Embryonic facial prominence (tissue), 1 donor: ENCODE results near the gene CPZ.
"Not testable (repeated sequence)": the region's sequence is repeated elsewhere in the genome, so short reads cannot be mapped to it uniquely, and the experiment has no call there.

Source experiments
- DNase-seq: peaks from one replicate; pipeline ENCODE4 v3.0.0-alpha.2; 2016; ENCODE audit errors: extremely low spot score

The CPZ gene

DNA sequence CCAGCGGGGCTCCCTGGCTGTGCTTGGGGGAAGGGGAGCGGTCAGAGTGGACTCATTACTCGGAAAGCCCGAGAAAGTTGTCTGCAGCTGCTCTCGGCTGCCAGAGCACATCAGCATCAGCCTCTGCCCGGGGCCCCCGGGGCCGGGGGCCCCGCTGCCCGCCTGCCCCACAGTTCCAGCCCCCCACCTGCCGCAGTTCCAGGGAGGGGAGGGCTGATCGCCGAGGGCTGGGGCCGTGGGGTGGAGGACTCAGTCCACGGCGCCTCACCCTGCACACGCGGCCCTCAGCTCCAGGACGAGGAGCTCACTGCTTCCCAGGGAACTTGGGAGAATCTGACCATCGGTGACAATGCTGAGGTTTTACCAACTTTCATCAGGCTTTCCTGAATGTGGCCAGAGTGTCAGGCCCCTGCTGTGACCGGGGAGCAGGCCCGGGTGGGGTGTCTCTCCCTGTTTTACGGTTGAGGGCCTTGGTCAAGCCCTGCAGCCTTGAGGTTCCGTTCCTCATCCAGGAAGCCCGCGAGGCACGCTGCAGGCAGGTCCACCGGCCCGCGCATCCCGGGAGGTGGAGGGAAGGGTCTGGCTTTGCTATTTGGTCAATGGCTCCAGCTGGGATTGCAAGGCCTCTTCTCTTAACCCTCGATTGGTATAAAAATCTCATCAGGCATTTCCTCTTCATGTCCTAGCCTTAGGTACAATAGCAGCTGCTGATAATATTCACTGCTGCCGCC is 57.2 kb downstream of the CPZ start:
- DNase-seq: no peak

DNA sequence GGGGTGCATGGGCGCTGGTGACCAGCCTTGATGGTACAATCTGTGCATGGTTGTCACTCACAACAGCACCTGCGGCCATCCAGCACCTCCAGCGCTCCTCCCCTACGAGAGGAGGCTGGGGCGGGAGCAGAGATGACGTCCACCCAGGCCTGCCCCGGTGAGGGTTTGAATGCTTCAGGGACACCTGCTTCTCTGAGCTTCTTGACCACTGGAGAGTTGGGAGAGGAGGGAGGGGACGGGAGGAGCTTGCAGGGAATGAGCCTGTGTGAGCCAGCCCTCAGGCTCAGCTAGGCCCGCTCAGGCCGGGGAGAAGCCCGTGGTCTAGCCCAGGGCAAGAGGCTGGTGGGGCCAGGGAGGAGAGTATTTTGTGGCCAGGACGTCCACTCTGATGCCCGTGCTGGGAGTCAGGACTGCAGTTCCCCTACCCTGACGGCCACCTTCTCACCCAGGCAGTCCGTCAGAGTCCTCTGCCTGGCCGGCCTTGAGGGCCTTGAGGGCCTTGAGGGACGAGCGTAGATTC is 59.2 kb downstream of the CPZ start:
- DNase-seq: no peak

DNA sequence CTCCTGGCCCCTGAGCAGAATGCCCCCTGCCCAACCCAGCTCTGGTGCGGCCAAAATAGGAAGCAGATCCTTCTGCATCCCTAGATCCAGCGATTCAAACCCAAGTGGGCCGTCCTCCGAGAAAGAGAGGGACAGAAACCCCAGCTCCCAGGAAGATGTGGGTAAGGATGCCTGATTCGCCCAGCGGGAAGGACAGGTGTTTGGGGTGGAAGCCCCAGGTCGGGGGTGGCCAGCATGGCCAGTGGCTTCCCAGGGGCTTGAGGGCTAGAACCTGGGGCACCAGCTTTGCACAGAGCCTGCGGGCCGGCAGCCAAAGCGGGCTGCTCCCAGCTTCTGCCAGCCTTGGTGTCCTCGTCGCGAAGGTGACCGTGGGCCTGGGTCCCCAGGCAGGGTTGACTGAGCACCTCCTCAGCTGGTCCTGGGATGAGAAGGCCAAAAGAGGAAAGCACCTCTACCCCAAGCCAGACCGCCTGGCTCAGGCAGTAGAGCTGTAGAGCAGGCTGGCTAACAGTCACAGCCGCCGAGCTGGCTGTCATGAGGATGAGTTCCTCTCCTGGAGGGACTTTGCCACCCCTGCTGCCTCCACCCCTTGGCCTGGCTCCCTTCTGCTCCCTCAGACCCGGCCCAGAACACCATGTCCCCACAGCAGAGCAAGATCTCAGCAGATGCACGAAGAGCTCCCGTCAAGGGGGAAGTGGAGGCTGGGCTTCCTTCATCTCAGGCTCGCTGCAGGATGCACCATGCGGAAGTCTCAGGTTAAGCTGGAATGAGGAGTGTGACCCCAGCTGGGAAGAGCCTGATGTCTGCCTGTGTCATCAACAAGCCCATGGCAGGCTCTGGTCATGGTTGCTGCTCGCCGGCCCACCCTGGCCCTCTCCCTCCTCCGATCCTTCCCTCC is 59.9 kb downstream of the CPZ start:
- no peak for DNase-seq

DNA sequence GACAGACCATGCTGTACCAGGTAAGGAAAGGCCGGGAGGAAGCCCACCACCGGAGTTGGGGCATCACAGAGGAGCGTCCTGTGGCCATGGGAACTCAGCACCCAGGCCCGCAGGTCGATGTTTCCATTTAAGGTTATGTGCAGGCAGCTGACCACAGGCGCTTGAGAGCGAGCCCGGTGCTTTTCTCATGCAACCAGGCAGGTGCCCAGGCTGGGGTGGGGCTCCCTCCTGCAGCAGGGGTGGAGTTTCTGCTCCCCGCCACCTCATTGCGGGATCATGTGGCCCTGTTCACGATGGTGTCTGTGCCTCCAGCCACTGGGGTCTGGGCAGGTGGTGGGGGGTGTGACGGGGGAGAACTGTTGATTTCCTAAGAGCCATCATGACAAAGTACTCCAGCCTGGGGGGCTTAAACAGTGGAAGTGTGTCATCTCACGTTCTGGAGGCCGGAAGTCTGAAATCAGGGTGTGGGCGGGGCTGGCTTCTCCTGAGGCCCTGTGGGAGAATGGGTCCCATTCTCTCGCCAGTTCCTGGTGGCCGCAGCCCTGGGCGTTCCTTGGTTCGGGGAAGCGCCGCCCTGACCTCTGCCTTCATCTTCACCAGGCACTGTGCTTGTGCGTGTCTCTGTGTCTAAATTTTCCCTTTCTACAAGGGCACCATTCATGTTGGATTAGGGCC is 60.9 kb downstream of the CPZ start:
- no peak for DNase-seq

DNA sequence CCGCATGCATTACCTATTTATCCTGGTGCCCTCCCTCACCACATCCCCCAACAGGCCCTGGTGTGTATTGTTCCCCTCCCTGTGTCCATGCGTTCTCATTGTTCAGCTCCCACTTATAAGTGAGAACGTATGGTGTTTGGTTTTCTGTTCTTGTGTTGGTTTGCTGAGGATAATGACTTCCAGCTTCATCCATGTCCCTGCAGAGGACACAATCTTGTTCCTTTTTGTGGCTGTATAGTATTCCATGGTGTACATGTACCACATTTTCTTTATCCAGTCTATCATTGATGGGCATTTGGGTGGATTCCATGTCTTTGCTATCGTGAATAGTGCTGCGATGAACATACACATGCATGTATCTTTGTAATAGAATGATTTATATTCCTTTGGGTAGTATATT is 61.6 kb downstream of the CPZ start:
- not testable (repeated sequence) for DNase-seq

DNA sequence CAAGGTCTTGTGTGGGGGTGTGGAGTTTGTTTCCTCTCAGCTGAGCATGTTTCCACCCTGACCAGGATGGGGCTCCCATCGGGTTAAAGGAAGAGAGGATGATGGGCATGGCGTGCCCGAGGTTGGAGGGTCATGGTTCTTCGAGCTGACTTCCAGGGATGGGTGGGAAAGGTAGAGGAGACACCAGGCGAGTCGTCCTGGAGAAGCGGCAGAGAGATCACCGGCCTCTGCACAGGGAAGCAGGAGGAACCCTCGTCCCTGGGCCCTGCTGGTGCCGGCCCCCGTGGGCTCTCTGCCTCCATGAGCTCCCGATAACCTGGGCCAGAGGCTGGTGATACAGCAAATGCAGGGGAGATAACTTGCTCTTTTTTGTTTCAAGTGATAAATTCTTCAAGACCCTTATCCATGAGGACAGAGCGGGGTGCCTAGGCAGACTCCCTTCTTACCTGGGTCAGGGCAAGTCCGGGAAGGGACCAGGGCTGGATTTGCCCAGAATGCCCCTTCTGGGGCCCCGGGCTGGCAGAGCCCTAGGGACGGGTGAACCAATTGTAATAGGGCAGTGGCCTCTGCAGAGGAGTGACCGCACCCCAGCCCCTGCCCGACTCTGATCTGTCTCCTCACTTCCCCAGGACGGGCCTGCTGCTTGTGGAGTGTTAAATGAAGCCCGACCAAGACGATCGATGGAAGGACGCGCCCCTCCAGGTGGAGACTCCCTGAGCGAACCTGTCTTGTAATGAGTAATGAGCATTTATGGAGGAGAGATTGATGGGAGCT is 63.0 kb downstream of the CPZ start:
- no peak for DNase-seq

DNA sequence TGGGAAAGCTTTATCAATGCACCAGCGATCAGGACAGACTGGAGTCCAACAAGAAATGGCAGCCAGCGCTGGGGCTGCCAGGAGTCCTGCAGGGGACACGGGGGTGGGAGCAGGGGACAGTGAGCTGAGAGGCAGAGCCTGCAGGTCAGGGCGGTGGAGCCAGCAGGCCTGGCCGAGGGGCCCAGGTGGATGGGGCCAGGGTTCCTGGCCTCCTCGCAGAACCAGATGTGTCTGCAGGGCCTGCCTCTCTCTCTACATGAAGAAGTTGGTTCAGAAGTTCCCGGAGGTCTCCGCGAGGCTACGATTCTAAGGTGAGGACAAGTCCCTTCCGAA is 63.6 kb downstream of the CPZ start:
- DNase-seq: no peak

DNA sequence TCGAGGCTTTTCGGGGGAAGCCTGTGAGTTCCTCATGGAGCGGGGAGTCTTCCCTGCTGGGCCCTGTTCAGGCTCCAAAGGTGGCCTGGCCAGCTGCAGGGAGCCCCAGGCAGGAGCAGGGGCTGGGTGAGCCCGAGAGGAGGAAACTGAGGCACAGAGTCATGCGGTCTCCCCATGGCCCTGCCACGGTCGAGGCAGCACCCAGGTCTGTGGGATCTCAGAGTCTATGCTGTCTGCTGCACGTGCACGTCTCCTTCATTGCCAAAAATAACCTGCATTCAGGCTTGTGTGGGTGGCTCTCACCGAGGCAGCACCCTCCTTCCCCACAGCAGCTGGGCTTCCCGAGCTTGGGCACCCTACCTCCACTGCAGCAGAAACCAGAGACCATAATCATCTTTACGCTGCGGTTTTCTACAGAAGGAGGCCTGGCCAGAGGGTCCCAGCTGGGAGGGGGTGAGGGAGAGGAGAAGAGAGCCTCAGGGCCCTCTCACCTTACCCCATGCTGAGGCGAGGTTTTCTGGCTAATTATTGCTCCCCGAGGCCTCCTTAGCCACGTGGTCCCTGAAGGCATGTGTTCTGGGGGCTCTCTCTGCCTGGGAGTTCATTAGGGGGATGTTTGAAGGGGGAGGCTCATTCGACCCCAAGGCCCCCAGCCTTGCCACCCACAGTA is 64.3 kb downstream of the CPZ start:
- no peak for DNase-seq

DNA sequence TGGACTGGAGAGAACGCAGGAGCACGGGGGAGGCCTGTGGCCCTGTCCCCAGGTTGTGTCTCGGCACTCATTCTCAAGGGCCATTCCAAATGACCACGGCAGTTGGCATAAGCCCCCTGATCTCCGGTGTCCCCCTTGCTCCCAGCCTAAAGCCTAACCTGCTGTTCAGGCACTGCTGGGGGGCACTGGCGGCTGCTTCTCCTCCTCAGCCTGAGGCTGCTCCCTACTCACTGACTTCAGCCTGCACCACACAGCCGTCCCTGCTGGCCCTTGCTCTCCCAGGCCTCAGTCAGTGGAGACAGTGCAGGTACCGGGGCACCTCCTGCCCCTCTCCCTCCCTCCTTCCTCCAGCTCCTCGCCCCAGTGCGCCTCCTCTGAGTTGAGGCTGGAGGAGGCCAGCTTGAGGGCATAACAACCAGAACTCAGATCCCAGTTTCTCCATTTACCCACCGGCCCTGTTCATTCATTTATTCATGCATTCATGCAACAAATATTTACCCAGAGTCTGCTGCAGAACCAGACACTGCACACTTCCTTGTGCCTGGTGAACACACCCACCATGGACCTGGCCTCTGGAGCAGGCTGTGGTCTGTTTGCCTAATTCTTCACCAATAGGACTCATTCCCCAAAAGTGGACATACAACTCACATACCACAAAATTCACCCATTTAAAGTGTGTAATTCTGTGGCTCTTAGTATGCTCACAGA is 65.0 kb downstream of the CPZ start:
- no peak for DNase-seq

DNA sequence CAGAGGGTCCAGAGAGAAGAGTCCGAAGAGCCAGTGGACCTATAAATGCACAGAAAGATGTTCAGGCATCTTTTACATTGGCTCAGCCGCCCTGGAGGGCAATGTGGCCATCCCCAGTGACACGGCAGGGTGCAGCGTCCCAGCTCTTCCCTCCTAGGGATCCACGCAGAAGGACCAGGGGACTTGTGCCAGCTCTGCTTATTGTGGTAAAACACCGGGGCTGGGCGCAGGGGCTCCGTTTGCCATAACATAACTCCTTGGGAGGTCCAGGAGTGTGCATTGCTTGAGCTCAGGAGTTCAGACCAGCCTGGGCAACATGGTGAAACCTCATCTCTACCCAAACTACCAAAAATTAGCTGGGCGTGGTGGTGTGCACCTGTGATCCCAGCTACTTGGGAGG is 70.2 kb downstream of the CPZ start:
- no peak for DNase-seq

DNA sequence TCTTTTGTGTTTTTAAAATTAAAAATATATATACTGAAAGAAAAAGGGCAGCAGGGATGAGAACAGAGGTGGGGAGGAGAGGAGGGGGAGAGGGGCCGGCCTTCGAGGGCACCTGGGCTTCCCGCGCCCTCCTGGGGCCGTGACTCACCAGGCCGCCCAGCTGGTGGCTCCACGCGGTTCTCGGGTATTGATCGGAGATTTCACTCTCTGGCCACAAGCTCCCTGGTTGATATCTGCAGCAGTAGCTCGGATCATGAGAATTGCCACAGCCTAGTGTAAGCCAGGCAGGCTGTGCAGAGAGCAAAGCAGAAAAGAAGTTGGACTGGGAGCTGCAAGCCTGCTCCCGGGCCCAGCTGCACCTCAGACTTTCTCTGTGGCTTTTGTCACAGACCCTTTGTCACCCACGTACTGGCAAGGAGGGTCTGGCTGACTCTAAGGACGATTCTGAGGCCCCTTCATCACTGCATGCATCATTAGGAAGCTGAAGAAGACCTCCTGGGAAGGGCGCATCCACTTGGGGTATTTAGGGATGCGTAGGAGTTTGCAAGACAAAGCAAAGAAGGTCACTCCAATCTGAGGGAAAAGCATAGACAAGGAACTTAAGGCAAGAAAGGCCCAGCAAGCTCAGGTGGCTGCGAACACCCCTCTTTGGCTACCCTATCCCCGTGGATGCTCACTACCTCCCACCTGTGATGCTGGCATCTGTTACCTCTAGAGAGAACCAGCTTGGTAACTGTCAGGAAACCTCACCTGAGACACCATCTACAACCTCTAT is 71.7 kb downstream of the CPZ start:
- no peak for DNase-seq

DNA sequence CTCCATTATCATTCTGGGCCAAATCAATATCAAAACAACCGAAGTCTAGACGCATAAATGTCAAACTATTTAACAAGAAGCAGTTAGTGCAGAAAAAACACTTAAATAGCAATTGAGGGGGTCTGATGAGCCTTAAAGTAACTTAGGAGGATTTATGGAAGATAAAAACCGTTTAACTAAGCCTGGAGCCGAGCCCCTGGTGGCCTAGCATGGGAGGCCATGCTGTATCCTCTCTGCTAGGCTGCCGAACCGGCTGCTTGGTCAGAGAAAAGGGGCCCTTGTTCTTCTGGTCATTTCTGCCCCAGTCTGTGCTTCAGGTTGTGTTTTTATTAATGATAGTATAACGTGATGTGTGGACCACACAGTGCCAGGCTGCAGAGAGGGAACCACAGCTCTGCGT is 72.4 kb downstream of the CPZ start:
- DNase-seq: no peak

DNA sequence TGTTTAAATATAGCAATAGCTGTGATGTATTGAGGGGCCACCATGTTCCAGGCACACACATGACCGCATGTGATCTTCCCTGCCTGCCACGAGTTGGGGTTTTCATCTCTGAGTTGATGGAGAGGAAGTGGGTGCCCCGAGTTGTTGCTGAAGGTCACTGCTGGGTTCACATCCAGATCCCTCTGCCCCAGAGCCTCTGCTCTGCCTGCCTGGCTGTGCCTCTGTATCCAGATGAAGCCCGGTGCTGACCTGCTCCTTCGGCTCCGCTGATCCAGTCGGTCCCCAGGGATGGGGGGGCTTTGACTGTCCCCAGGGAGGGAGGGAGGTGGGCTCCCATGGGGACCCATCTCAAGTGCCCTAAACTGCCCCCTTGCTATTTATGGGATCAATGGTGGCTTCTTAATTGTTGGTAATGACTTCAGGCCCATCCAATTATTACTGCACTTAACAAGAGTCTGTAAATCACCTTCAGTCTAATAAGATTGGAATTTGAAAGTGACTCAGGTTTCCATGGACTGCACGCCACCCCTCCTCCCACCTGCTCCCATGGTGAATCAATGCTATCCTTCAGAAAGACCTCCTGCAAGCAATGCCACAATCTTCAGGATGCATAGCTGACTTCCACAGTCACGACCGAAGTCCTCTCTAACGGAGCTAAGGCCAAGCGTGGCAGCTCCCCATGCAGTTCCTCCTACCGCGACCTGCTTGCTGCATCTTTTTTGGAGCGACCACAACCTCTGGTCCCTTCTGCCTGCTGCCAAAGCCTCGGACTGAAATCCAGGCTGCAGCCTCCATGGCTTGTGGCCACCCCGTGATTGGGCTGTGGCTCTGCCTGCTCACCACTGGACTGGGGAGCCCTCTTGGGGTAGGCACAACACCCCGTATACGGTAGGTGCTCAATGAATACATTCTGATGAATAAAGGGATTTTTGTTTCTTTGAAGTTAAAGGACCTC is 73.1 kb downstream of the CPZ start:
- no peak for DNase-seq

DNA sequence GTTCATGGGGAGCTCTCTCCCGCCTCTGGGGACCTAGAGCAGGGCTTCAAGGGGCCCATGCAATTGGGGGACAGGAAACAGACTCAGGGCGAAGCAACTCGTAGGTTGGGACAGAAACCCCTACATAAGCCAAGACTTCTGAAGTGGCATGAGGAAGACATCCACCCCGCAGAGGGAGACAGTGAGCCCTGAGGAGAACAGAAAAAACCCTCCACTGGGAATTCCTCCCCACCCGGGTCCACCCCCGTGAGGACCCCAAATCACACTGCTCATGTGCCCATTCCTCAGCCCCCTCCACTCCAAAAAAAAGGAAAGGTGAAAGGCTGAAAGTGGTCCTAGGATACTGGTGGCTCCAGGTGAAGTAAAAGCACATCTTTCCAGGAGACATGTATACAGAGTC is 74.0 kb downstream of the CPZ start:
- DNase-seq: no peak
